RPMI7951 (cell line): ENCODE data around the gene RNPS1. TPM values are rescaled to one million over a fixed set of nuclear protein-coding genes. Genes with fewer than 3 reads are reported as not detected.

Experiments
- total RNA-seq: library from RNA; depleted of rRNA; stranded (reverse); fragments of >200 nt; shearing (Covaris generic); gene quantifications from 2 replicates; pipeline ENCODE4 v1.2.3, GENCODE V29; 2014; rRNA removed

The RNPS1 gene
- total RNA-seq, 1 experiment from 2014 or later, result 155 TPM

Other genes starting within 250 kb of the RNPS1 start
- 0.20 and 0.24 TPM in 2 replicates for gene NPW, start 248.3 kb downstream of the RNPS1 start, total RNA-seq
- 49.0 and 51.1 TPM in 2 replicates for gene NHERF2, start 241.2 kb downstream of the RNPS1 start, total RNA-seq
- gene NTHL1, start 220.3 kb downstream of the RNPS1 start, total RNA-seq, result 24.8 and 48.2 TPM in 2 replicates
- gene TSC2, start 220.1 kb downstream of the RNPS1 start, total RNA-seq, result 19.0 and 19.5 TPM in 2 replicates
- 19.1 and 29.9 TPM in 2 replicates for gene PKD1, start 132.2 kb downstream of the RNPS1 start, total RNA-seq
- gene RAB26, start 119.5 kb downstream of the RNPS1 start, total RNA-seq, result 0.20 and 0.72 TPM in 2 replicates
- gene TRAF7, start 112.3 kb downstream of the RNPS1 start, total RNA-seq, result 47.7 and 57.2 TPM in 2 replicates
- not detected in 2 replicates for gene CASKIN1, start 71.5 kb downstream of the RNPS1 start, total RNA-seq
- 19.9 and 23.4 TPM in 2 replicates for gene MLST8, start 62.7 kb downstream of the RNPS1 start, total RNA-seq
- 0.96 and 0.98 TPM in 2 replicates for gene BRICD5, start 57.3 kb downstream of the RNPS1 start, total RNA-seq
- gene PGP, start 53.3 kb downstream of the RNPS1 start, total RNA-seq, result 14.1 and 21.0 TPM in 2 replicates
- 10.5 and 14.0 TPM in 2 replicates for gene E4F1, start 44.5 kb downstream of the RNPS1 start, total RNA-seq
- gene DNASE1L2, start 31.7 kb downstream of the RNPS1 start, total RNA-seq, result 0.39 and 0.60 TPM in 2 replicates
- gene ECI1, start 16.5 kb downstream of the RNPS1 start, total RNA-seq, result 36.5 and 45.3 TPM in 2 replicates
- 0.20 and 0.60 TPM in 2 replicates for gene ABCA3, start 72.6 kb upstream of the RNPS1 start, total RNA-seq
- 37.4 and 38.3 TPM in 2 replicates for gene CCNF, start 161.3 kb upstream of the RNPS1 start, total RNA-seq
- 10.2 and 21.7 TPM in 2 replicates for gene TEDC2, start 192.0 kb upstream of the RNPS1 start, total RNA-seq
- not detected in 2 replicates for gene NTN3, start 203.2 kb upstream of the RNPS1 start, total RNA-seq
- gene TBC1D24, start 207.0 kb upstream of the RNPS1 start, total RNA-seq, result 4.4 and 5.1 TPM in 2 replicates
- 30.0 and 31.5 TPM in 2 replicates for gene ATP6V0C, start 245.8 kb upstream of the RNPS1 start, total RNA-seq